ENCODE data around the gene CDHR2.

DNA sequence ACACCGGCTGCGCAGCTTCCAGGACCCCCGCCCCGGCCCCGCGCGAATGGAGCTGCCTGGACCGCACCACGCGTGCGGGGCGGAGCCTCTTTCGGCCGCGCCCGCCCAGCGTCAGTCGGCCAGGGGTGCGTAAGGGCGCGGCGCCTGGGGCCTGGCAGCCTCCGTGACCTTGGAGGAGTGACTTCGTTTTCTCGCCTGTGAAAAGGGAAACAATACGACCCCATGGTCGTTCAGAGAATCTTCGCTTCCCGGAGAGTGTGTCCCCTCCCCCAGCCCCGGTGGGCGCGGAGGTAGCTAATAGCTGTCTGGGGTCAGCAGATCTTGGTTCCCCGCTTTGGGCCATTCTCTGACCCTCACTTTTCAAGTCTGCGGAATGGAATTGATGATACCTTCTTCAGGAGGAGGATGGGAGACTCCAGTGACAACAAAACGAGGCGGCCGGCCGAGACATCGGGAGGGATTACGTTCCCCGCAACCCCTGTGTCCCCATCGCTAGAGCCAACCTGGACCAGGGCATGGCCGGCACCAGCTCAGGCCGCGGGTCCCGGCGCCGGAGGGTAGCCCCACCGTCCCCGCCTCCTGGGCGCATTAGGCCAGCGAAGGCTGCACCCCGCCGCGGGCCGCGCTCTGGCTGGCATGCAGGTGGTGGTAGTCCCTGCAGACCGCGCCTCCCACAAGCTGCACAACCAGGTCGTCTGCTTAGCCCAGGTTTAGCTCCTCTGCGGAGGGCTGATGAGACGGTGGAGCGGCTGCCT, 5.5 kb upstream of the CDHR2 start:
- no peak for TF ChIP-seq TOX (CRISPR knock-in tag; IDR thresholded peaks at IDR 0.05; ENCODE audit: borderline replicate concordance)
- no peak for TF ChIP-seq RARB (CRISPR knock-in tag; IDR thresholded peaks at IDR 0.05)
- no peak for TF ChIP-seq OSR1 (CRISPR knock-in tag; IDR thresholded peaks at IDR 0.05)
- no peak for TF ChIP-seq ZNF8 (CRISPR knock-in tag; IDR thresholded peaks at IDR 0.05)
- TF ChIP-seq, protein P1, sequence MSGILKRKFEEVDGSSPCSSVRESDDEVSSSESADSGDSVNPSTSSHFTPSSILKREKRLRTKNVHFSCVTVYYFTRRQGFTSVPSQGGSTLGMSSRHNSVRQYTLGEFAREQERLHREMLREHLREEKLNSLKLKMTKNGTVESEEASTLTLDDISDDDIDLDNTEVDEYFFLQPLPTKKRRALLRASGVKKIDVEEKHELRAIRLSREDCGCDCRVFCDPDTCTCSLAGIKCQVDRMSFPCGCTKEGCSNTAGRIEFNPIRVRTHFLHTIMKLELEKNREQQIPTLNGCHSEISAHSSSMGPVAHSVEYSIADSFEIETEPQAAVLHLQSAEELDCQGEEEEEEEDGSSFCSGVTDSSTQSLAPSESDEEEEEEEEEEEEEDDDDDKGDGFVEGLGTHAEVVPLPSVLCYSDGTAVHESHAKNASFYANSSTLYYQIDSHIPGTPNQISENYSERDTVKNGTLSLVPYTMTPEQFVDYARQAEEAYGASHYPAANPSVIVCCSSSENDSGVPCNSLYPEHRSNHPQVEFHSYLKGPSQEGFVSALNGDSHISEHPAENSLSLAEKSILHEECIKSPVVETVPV (CRISPR knock-in tag; IDR thresholded peaks at IDR 0.05), result no peak
- no peak for TF ChIP-seq ARNTL (CRISPR knock-in tag; IDR thresholded peaks at IDR 0.05; ENCODE audit: borderline replicate concordance, low read depth)
